Right ventricle myocardium inferior (tissue), 1 donor: Measurements from ENCODE around the gene RRM1. TPM values are rescaled to one million over a fixed set of nuclear protein-coding genes. Genes with fewer than 3 reads are reported as not detected.

Experiments used
- ATAC-seq: fragments of 200-7000 bp; cut with Tn5 transposase; one replicate; pipeline ENCODE4 v1.9.1; 2020; ENCODE audit warnings: mild to moderate bottlenecking, moderate library complexity
- DNase-seq: peaks from one replicate; pipeline ENCODE4 v3.0.0; 2021; ENCODE audit errors: missing footprints
- intact Hi-C: fragments of 100-400 bp; cut with DNase I; formaldehyde crosslinking; loops from one replicate; pipeline ENCODE4 v1.11.0; 2022
- total RNA-seq: library from RNA; stranded (reverse); fragmentation: NEBNext Ultra II Directional; extraction: Animal tissue kit (Norgen Biotek cat#: 25700); gene quantifications from one replicate; pipeline ENCODE4 v1.2.1, GENCODE V29; 2021
- donor health status: DM: no; HTN: yes; CAD: no; lungs with severe emphysema.

RRM1 gene
- total RNA-seq, 1 donor from 2014 or later, result 25.3 TPM

GRCh38 chr11:4071914-4072313 lies 22.7 kb upstream of the RRM1 start:
- ATAC-seq, result no peak
- no peak for DNase-seq
- intact Hi-C loops, result loop anchor here (1.0 to 5.0 kb wide), 4 partner anchors 120 to 224 kb away; partner anchors contain the start of gene STIM1

GRCh38 chr11:4072668-4073285 lies 21.8 kb upstream of the RRM1 start:
- intact Hi-C loops, result loop anchor here (1.0 to 5.0 kb wide), 4 partner anchors 120 to 224 kb away; partner anchors contain the start of gene STIM1
- no peak for DNase-seq
- ATAC-seq, result peak; percentile 87

GRCh38 chr11:4074266-4074665 lies 20.3 kb upstream of the RRM1 start:
- intact Hi-C loops, result loop anchor here (5.0 kb wide), 2 partner anchors 122 to 147 kb away; no protein-coding TSS in a partner anchor
- DNase-seq, result no peak
- no peak for ATAC-seq

GRCh38 chr11:4076774-4077173 lies 17.8 kb upstream of the RRM1 start:
- intact Hi-C loops, result no loop called here
- ATAC-seq (no peak), DNase-seq (no peak)

GRCh38 chr11:4083198-4083597 lies 11.4 kb upstream of the RRM1 start:
- intact Hi-C loops, result no loop called here
- no peak for DNase-seq
- ATAC-seq, result no peak

GRCh38 chr11:4084406-4085125 lies 10.0 kb upstream of the RRM1 start:
- intact Hi-C loops, result no loop called here

GRCh38 chr11:4085575-4085974 lies 9.0 kb upstream of the RRM1 start:
- DNase-seq (no peak), ATAC-seq (no peak)
- intact Hi-C loops, result no loop called here

More at GRCh38 chr11:4084406-4085125, 10.0 kb upstream of the RRM1 start:
- DNase-seq, result no peak
- no peak for ATAC-seq

GRCh38 chr11:4086575-4087353 lies 7.8 kb upstream of the RRM1 start:
- DNase-seq (no peak), ATAC-seq (no peak)
- intact Hi-C loops, result no loop called here

GRCh38 chr11:4087551-4087950 lies 7.0 kb upstream of the RRM1 start:
- ATAC-seq (no peak), DNase-seq (no peak)
- intact Hi-C loops, result no loop called here

- intact Hi-C loops, result loop anchor here (5.0 kb wide), 1 partner anchor 293 kb away; the partner anchor contains the start of gene NUP98
- no peak for ATAC-seq
- no peak for DNase-seq
Measured at GRCh38 chr11:4090258-4090657, 4.3 kb upstream of the RRM1 start.

- intact Hi-C loops, result loop anchor here (5.0 kb wide), 1 partner anchor 295 kb away; the partner anchor contains the start of gene NUP98
- DNase-seq (no peak), ATAC-seq (no peak)
Measured at GRCh38 chr11:4092026-4092425, 2.6 kb upstream of the RRM1 start.

- DNase-seq, result no peak
- intact Hi-C loops, result loop anchor here (1.0 to 5.0 kb wide), 2 partner anchors 240 to 296 kb away; partner anchors contain the start of gene NUP98
- ATAC-seq, result peak; percentile 1
Measured at GRCh38 chr11:4093519-4094347, 866 bp upstream of the RRM1 start.

- DNase-seq (no peak), ATAC-seq (no peak)
- intact Hi-C loops, result no loop called here
Measured at GRCh38 chr11:4095509-4096230, 1.1 kb downstream of the RRM1 start.

GRCh38 chr11:4098026-4098621 lies 3.5 kb downstream of the RRM1 start:
- intact Hi-C loops, result no loop called here
- ATAC-seq, result no peak
- no peak for DNase-seq

- intact Hi-C loops, result no loop called here
- DNase-seq, result no peak
Measured at GRCh38 chr11:4102711-4103110, 8.1 kb downstream of the RRM1 start.

GRCh38 chr11:4103269-4103668 lies 8.7 kb downstream of the RRM1 start:
- ATAC-seq, result no peak
- no peak for DNase-seq
- intact Hi-C loops, result no loop called here

More at GRCh38 chr11:4102711-4103110, 8.1 kb downstream of the RRM1 start:
- no peak for ATAC-seq

GRCh38 chr11:4105916-4106315 lies 11.3 kb downstream of the RRM1 start:
- ATAC-seq (no peak), DNase-seq (no peak)
- intact Hi-C loops, result no loop called here
